Measurements from ENCODE around the gene SYN1.
"Not testable (repeated sequence)": the region's sequence is repeated elsewhere in the genome, so short reads cannot be mapped to it uniquely, and the experiment has no call there.

SYN1 gene

DNA sequence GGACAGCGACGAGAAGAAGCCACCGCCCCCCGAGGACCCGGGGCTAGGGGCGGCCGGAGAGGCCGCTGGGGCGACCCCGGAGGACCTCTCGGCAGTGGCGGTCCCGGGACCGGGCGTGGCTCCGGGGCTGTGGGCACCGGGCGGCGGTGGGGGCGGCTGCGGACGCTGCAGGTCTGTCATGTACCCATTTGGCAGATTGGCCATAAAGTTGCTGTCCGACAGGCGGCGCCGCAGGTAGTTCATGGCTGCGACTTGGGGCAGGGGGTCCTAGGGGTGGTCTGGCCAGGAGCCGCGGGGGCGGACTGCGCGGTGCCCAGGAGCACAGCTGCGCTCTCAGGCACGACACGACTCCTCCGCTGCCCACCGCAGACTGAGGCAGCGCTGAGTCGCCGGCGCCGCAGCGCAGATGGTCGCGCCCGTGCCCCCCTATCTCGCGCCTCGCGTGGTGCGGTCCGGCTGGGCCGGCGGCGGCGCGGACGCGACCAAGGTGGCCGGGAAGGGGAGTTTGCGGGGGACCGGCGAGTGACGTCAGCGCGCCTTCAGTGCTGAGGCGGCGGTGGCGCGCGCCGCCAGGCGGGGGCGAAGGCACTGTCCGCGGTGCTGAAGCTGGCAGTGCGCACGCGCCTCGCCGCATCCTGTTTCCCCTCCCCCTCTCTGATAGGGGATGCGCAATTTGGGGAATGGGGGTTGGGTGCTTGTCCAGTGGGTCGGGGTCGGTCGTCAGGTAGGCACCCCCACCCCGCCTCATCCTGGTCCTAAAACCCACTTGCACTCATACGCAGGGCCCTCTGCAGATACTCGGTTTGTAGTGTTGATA, at the start of gene SYN1:
Gene SYN1 (minus strand): TSS at position 372 of the 817 bp plus-strand sequence. CDS start 129 bp downstream, at position 243.
- DNase-seq (ENCODE audit: low read depth, low spot score), result peak; percentile 16

DNA sequence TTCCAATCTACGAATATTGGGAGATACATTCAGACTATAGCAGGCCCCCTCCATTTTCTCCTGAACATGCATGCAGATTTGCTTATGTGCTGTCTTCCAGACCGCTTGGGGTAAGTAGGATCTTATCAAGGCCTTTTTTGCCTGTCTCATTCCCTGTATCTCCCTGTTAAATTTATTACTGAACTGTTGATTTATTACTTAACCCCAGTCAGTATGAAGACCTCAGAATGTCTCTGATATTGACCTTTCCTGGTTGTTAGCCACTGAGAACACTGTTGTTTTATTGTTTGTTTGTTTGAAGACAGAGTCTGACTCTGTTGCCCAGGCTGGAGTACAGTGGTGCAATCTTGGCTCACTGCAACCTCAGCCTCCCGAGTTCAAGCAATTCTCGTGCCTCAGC, 46.1 kb upstream of the SYN1 start:
- DNase-seq (ENCODE audit: low read depth, low spot score), result not testable (repeated sequence)

DNA sequence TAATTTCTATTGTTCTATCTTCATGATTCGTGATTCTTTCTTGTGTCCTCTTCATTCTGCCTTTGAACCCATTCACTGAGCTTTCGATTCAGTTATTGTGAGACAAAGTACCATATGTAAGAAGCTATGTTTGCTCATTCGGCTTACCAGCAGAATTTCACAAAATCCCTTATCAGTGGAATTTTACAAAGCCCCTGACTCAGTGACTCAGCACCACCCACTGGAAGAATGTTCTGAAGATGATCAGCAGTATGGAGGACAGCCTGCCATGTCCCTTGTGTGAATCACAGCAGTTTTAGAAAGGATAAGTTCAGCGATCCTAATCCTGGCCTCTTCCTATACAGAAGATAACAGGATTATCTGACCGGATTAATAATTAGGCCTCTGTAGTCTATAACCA, 45.1 kb upstream of the SYN1 start:
- DNase-seq (ENCODE audit: low read depth, low spot score), result no peak

DNA sequence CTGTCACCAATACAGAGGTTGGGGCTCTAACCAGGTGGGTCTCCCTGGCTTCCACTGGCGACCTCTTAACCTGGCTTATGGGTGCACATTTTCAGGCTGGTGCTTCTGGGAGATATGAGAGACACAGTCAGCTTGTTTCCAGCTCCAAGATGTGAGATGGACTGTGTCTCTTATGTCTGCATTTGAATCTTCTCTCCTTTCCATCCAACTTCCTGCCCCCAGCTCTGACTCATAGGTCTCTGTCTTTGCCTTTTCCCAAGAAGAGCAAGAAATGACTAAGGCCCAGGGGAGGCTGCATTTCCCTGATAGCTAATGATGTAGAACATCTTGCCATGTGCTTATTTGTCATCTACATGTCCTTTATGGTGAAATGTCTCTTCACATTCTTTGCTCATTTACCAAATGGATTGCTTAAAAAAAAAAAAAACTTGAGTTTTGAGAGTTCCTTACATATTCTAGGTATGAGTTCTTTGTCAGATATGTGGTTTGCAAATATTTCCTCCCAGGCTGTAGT, 42.5 kb upstream of the SYN1 start:
- DNase-seq (ENCODE audit: low read depth, low spot score), result no peak

DNA sequence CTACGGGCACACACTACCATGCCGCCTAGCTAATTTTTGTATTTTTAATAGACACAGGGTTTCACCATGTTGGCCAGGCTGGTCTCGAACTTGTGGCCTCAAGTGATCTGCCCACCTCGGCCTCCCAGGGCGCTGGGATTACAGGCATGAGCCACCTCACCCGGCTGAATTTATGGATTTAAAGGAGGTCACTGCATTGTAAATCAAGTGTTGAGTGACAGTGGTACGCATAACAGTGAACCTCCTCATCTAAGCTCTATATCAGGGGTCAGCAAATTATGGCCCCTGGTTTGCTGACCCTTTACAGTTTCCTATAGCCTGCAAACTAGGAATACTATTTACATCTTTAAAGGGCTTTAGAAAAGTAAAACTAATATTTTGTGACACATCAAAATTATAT, 41.9 kb upstream of the SYN1 start:
- no peak for DNase-seq (ENCODE audit: low read depth, low spot score)

DNA sequence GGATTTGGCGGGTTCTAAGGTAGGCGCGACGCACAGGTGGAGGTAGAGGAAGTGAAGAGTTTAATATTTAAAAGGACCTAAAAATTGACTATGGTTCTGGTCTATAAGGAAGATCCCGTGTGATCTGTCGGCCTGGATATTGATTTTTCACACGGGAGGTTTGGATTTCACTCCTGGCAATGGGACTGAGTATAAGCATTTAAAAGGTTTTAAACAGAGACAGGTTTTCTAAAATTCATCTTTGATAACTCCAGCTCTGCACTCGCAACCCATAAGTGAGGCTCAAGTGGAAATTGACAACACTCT, 39.7 kb upstream of the SYN1 start:
- DNase-seq (ENCODE audit: low read depth, low spot score), result no peak

DNA sequence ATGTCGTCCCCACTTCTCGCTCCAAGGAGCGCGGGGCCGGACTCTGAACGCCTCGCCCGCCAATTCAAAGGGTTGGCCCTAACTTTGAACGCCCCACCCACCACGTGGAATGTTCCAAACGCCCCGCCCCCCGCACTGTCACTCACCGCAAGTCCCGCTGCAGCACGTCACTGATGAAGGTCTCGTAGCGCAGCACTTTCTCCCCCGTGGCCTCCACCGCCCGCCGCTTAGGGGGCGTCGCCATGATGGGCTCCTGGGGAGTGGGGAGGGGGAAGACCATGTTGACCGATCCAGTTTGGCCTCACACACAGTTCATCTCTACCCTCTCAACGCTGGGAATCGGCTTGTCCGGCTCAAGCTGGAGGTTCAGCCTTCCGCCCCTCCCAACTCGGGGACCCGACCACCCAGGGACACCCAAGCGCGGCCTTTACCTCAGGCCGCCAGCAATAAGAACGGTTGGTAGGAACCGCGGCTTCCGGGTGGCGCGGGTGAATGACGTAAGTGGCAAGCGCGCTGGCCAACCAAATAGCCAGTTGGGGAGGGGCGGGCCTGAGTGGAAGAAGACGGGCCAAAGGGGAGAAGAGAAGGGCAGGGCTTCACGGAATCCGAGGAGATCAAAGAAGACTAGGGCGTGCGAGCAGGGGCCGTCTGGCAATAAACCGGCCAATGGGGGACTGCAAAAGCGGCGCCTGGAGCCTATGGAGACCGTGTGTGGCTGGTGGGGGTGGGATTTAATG, 39.2 kb upstream of the SYN1 start, which contains the start of gene UXT:
Gene UXT (minus strand): TSS at position 497 of the 737 bp plus-strand sequence. CDS start 253 bp downstream, at position 244.
- peak; percentile 93 for DNase-seq (ENCODE audit: low read depth, low spot score)

DNA sequence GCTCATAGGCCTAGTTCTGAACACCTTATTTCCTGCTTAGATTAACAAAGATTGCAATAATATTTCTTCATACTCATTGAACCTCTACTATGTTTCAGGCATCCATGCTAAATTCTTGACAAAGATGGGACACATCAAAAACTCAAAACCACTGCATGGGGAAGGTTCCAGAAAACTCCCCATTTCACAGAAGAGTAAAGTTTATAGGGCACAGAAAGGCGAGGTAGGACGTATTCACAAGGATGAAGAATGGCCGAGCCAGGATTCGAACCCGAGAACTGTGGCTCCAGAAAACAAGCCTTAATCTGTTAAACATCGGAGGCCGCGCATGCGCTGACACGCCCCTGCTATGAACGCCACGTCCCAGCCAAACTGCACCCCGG, 38.6 kb upstream of the SYN1 start:
- DNase-seq (ENCODE audit: low read depth, low spot score), result no peak

DNA sequence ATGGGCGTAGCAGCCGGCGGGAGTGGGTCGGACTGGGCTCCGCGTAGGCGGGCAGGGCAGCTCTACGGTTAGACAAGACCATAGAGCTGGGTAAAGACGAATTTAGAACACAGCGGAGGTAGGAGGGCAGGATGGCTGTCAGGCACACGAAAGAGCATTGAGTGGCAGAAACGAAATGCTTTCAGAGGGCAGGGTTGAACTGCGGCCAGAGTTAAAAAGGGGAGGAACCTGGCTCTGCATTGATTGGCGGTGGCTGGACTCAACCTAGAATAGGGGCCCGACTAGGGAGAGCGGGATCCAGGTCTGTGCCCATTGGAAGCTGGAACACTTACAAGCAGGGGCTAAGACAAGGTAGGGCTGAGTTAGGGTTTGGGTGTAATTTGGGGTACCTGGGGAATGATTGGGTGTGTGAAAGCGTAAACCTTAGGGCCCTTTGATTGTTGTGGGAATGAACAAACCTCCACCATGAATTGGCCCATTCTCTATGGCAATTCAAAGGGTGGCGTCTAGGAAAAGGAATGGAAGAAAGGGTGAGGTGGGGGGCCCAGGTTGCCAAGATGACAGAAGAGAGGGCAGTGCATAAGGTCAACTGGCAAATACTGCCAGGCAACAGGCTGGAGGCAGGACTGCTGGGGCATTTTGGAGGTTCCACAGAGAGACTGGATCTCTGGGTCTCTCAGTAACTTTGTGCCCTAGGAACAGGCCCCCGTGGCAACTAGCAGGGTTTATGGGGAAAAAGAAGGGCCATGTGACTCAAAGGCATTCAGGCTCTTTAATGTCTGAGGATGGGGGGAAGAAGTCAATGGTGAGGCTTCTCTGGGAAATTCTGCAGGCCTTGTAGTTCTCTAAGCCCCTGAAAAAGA, 31.6 kb upstream of the SYN1 start:
- DNase-seq (ENCODE audit: low read depth, low spot score), result no peak

DNA sequence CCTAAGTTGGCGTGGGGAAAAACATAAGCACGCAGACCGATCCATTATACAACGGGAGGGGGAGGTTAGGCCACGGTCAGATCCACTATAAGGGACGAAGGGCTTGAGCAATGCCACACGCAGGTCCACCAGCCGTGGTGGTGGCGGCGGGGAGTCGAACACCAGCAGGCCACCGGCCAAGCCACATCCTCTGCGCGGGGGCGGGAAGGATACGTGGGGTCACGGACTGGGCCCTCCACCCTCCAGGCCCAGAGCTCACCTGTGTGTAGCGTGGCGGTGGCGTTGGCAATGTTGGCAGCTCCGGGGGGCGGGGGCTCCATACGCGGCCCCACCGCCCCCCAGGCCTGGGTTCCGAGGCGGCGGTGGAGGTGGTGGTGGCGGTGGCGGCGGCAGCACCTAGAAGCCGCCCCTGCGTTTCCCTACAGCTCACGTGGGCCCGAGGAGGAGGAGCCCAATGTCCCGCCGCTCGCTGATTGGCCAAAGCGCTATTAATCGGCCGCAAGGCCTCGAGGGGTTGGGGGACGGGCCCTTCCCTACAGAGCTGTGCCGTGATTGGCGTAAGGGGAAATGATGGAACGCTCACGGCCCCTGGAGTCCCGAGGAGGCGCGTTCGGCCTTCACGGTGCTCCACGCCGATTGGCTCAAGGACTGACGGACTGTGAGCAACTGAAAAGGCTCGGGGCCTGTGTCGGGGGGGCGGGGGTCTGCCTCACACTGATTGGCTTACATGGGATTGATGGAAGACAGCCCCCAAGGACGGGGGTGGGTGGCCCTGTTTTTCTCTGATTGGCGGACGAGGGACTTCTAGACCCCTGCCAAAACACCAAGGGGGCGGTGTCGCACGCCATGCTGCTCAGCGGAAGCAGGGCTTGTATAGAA, 30.7 kb upstream of the SYN1 start, which contains the start of gene ELK1:
Gene ELK1 (minus strand): TSS at position 400 of the 879 bp plus-strand sequence. CDS start 9,122 bp downstream, outside the sequence.
- peak; percentile 95 for DNase-seq (ENCODE audit: low read depth, low spot score)

DNA sequence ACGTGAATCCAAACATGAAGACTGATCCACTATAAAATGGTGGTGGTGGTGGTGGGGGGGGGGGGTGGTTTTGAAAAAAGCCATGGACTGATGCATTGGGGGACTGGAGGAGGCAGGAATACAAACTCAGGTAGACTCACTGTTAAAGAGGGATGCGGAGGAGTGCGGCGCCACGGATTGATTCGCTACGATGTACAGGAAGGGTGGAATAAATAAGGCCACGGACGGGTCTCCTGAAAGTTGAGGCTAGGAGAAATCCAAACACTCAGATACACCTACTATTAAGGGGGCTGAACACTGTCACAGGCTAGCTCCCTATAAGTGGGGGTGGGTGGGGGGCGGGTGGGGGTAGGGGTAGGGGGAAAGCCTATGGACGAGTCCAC, 30.1 kb upstream of the SYN1 start:
- DNase-seq (ENCODE audit: low read depth, low spot score), result no peak

DNA sequence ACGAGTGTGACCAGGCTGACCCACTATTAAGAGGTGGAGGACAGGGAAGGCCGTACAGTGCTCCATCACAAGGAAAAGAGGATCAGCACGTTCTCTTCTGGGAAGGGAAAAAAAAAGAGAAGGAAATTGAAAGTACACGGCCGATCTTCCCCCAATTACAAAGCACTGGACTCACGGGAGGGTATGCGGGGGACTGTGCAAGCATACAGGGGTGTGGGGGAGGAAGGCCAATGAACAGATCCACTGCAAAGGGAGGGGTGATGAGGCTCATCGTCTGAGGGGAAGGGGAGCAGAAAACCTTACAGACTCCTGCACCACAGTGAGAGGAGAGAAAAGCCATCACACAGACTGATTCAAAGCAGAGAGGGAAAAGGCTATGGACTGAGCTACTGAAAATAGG, 29.6 kb upstream of the SYN1 start:
- no peak for DNase-seq (ENCODE audit: low read depth, low spot score)

DNA sequence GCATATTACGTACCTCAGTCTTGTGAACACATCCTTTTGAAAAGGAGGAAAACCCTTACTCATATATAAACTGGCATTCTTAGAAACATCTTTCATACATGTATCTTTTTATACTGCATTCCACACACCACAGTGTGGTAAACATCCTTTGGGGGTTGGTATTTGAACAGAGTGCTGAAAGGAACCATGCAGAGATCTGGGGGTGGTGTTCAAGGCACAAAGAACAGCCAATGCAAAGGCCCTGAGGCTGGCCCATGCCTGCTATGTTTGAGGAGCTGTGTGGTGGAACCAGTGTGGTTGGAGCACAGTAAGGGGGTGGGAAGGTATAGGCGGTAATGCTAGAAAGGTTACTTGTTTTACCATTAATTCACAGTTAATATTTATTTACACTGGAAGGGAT, 28.7 kb upstream of the SYN1 start:
- no peak for DNase-seq (ENCODE audit: low read depth, low spot score)

DNA sequence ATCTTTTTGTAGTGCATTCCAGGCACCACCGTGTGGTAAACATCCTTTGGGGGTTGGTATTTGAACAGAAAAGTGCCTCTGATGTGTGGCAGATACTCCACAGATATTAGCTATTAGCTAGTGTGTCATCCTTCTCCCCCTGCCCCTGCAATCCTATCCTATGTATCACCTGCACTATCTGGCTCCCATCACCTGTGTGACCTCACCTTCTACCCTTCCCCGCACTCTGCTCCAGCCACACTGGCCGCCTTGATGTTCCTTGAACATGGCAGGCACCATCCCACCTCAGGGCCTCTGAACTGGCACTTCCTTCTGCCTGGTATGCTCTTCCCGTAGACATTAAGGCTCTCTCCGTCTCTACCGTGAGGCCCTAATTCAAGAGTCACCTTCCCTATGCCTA, 27.0 kb upstream of the SYN1 start:
- no peak for DNase-seq (ENCODE audit: low read depth, low spot score)

DNA sequence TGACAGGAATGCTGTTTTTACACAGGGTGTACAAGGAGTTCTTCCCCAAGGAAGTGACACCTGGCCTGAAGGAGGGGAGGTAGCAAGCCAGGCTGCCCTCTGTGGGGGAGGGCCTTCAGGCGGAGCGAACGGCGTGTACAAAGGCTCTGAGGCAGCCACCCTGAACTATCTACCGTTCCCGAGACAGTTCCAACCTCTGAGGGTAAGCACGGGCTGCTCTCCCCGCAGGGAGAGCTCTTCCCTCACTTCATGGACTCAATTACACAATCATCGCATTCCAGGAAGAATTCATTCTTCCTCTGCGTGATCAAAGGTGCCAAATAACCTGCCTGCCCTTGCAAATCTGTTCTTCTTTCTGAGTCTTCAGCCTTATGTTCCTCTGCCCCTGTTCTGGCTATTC, 25.9 kb upstream of the SYN1 start:
- no peak for DNase-seq (ENCODE audit: low read depth, low spot score)

DNA sequence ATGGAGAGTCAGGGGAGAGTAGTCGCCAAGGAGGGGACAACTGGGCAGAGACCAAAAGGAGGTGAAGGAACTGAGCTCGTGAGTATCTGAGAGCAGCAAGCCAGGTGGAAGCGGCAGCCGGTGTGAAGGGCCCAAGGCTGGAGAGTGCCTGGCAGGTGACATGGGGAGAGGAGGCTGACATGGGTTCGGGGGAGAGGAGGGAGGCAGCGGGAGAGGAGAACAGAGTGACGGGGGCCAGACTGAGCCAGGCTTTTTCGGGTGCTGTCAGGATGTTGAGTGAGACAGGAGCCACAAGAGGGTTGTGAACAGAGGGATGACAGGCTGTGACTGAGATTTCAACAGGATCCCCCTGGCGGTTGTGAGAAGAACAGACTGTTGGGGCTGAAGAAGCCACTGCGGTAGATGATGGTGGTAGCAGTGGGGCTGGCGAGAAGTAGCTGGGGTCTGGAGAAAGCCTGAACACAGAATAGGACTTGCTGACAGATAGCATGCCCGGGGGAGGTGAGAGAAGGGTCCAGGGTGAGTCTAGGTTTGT, 25.0 kb upstream of the SYN1 start:
- no peak for DNase-seq (ENCODE audit: low read depth, low spot score)

DNA sequence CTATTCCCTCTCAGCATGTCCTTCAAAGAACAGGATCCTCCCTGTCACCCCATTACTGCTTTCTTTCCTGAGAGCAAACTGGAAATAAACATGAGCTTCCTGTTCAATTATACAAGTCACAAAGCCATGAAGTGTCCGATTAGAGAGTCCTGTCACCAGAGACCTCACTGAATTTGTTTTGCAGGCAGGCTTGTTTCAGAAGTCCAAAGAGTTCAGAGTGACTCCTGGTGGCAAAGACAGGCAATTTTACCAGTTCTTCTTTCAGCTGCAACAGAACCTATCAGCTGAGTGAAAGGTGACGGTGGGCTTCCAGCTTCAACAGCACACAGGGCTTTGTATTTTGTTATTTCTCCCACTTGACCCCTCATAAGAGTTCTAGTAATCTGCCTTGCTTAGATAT, 24.3 kb upstream of the SYN1 start:
- no peak for DNase-seq (ENCODE audit: low read depth, low spot score)

DNA sequence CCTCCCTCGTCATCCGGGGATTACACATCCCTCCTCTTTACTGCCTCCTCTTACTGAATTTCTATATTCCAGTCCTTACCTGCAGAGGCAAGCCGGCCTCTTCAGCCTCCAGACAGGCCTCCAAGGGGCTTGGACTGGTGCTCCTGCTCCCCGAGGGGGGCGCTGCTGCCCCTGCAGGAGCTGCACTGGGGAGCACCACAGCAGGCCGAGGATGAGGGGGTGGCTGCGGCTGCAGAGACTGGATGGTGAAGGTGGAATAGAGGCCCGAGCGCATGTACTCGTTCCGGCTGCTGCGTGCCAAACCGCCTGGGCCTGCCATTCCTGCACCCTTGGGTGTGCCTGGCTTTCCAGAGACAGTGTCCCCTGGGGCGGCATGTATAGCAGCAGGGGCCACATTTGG, 19.2 kb upstream of the SYN1 start:
- DNase-seq (ENCODE audit: low read depth, low spot score), result no peak

DNA sequence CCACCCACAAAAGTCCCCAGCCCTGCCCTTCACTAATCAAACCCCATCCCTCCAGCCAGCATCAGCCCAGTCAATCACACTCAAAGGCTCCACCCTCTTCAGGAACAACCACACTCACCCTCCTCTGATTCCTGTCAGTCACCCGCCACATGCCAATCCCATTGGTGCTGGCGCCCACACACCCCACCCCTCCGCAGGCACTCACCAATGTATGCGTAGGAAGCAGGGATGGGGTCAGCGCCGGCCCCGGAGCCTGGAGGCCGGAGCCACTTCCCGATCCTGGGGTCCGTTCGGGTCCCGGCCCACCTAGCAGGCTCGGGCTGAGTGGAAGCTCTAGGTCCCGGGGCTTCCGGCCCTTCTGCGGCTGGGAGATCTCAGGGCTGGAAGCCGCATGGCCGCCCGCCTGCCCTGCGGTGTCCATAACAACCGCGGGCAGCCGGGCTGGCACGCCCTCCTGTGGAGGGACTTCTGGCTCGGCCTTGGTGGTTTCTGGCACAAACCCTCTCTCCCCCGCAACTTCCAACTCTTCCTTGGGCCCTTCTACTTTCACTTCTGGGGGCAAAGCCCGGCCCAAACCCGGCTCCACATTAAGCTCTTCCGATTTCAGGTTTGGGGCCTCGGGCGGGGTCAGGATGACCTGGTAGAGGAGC, 18.0 kb upstream of the SYN1 start:
- no peak for DNase-seq (ENCODE audit: low read depth, low spot score)

All from brain pericyte (primary cell).